NB4 (cell line): Measurements from ENCODE around the gene SLC37A3.
"Not testable (repeated sequence)": the region's sequence is repeated elsewhere in the genome, so short reads cannot be mapped to it uniquely, and the experiment has no call there.

Experiments
- DNase-seq: peaks from one replicate; pipeline ENCODE4 v3.0.0; 2010; ENCODE audit warnings: low read depth
- H3K4me3 ChIP-seq: one replicate; pipeline ENCODE4 v1.5.1; 2011; ENCODE audit warnings: mild to moderate bottlenecking, low read depth, low read length, moderate library complexity
- MYC ChIP-seq: IDR thresholded peaks from 2 replicates; pipeline ENCODE4 v1.6.1; 2011; ENCODE audit warnings: low read depth, low read length
- POLR2A ChIP-seq: IDR thresholded peaks from 2 replicates; pipeline ENCODE4 v1.6.1; 2011; ENCODE audit warnings: mild to moderate bottlenecking; ENCODE audit not compliant: insufficient read length; ENCODE audit errors: extremely low read depth
- TF ChIP-seq, protein P1 (sequence below): IDR thresholded peaks from one replicate; pipeline ENCODE4 v1.5.1; 2012; ENCODE audit warnings: low read depth, low read length
- TF ChIP-seq, protein P2 (sequence below): IDR thresholded peaks from 2 replicates; pipeline ENCODE4 v1.6.1; 2011; ENCODE audit warnings: low read depth, low read length

SLC37A3 gene

DNA sequence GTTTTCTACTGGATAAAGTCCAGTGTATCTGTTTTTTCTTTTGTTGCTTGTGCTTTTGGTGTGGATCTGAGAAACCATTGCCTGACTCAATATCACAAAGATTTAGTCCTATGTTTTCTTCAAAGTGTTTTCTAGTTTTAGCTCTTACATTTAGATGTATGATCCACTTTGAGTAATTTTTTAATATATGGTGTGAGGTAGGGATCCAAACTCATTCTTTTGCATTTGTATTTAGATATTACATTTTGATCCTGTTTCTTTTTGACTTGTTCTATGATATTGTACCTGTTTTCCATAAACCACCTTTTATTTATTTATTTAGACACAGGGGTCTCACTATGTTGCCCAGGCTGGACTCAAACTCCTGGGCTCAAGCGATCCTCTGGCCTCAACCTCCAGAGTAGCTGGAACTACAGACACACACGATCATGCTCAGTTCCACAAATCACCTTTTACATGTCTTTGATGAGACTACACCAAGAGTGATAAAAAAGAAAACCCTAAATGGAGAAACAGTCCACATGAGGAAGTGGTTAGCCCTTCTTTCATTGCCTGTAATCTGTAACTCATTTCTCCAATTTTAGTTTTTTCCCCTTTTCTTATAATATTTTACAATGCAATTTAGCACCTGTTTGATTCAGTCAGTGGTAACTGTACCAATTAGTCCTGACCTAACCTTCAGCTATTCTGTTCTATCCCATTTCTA, 86.0 kb downstream of the SLC37A3 start:
- DNase-seq: no peak
- TF ChIP-seq, protein P1, sequence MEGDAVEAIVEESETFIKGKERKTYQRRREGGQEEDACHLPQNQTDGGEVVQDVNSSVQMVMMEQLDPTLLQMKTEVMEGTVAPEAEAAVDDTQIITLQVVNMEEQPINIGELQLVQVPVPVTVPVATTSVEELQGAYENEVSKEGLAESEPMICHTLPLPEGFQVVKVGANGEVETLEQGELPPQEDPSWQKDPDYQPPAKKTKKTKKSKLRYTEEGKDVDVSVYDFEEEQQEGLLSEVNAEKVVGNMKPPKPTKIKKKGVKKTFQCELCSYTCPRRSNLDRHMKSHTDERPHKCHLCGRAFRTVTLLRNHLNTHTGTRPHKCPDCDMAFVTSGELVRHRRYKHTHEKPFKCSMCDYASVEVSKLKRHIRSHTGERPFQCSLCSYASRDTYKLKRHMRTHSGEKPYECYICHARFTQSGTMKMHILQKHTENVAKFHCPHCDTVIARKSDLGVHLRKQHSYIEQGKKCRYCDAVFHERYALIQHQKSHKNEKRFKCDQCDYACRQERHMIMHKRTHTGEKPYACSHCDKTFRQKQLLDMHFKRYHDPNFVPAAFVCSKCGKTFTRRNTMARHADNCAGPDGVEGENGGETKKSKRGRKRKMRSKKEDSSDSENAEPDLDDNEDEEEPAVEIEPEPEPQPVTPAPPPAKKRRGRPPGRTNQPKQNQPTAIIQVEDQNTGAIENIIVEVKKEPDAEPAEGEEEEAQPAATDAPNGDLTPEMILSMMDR: no peak
- TF ChIP-seq, protein P2, sequence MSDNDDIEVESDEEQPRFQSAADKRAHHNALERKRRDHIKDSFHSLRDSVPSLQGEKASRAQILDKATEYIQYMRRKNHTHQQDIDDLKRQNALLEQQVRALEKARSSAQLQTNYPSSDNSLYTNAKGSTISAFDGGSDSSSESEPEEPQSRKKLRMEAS: no peak
- H3K4me3 ChIP-seq: no peak overlapping the region

DNA sequence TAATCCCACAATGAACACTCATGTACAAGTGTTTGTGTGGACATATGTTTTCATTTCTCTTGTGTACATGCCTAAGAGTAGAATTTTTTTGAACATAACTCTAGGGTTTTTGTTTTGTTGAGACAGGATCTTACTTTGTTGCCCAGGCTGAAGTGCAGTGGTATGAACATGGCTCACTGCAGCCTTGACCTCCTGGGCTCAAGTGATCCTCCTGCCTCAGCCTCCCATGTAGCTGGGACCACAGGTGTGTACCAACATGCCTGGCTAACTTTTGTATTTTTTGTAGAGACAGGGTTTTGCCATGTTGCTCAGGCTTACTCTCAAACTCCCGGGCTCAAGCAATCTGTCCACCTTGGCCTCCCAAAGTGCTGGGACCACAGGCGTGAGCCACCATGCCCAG, 87.2 kb downstream of the SLC37A3 start:
- not testable (repeated sequence) for H3K4me3 ChIP-seq

DNA sequence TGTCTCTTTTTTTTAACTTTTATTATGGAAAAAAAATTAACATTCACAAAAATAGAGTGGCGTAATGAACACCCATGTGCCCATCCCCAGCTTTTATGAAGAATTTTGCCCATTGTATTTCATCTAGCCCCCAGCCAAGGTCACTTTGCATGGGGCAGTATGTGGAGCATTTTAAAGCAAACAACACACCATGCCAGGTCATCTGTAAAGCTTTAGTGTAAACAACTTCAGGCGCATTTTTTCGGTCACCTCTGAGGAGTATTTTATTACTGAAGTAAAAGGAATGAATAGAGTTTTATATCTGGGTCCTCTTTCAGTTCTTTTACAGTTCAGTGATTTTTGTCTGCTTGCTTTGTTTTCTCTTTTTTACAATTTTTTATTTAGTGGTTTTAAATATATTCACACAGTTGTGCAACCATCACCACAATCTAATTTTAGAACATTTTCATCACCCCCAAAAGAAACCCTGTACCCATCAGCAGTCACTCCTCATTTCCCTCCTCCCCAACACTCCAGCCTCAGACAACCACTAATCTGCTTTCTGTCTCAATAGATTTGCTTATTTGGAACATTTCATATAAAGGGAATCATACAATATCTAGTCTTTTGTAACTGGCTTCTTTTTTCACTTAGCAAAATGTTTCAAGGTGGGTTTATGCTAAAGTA, 87.9 kb downstream of the SLC37A3 start:
- no peak for DNase-seq
- H3K4me3 ChIP-seq: no peak overlapping the region
- TF ChIP-seq, protein P1: no peak
- TF ChIP-seq MYC (no peak), POLR2A (no peak)
- TF ChIP-seq, protein P2: no peak

More for the DNA sequence above, 87.2 kb downstream of the SLC37A3 start:
- DNase-seq: not testable (repeated sequence)

DNA sequence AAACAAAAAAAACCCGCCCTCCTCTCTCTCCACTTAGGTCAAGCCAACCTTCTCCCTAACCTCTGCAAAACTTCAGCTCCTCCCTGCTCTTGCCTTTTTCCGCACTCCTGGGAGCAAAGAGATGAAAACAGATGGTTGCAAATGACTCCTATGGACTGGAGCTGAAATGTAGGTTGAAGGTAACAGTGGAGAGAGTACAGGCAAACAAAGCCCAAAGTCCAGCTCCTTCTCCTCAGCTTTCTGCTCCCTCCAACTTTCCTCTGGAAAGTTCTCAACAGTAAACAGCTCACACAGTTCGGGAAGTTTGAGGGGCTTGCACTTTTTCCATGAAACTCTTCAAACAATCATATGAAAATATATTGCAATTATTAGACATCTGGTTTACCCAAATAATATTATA, 90.3 kb downstream of the SLC37A3 start:
- TF ChIP-seq MYC: no peak
- no peak for TF ChIP-seq POLR2A
- TF ChIP-seq, protein P1: no peak
- TF ChIP-seq, protein P2: no peak
- H3K4me3 ChIP-seq: no peak overlapping the region
- no peak for DNase-seq

DNA sequence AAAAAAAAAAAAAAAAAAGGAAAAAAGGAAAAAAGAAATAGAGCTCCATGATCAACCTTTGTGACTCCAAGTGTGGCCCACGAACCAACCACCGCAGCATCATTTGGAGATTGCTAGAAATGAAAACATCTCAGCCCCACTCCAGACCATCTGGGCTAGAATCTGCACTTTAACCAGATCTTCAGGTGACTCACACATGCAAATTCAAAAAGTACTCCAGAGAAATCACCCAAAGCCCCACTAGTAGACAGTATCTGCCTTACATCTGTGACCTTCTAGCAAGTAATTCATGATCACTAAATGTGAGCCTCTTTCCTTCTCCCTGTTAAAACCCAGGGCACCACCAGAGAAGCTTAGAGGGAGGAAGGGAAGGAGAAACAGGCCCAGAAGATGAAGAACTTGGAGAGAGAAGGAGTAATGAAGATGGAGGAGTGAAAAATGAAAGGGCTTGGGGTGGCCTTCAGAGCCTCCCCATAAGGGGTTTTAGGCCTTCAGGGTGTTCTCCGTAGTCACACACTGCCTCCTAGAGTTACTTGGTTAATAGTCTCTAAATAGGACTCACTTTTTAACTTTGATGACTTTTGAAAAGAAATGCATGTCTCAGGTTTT, 94.0 kb downstream of the SLC37A3 start:
- DNase-seq: peak; percentile 81
- H3K4me3 ChIP-seq: no peak overlapping the region
- TF ChIP-seq POLR2A (no peak), MYC (no peak)
- TF ChIP-seq, protein P1: peak; percentile 46
- TF ChIP-seq, protein P2: no peak

DNA sequence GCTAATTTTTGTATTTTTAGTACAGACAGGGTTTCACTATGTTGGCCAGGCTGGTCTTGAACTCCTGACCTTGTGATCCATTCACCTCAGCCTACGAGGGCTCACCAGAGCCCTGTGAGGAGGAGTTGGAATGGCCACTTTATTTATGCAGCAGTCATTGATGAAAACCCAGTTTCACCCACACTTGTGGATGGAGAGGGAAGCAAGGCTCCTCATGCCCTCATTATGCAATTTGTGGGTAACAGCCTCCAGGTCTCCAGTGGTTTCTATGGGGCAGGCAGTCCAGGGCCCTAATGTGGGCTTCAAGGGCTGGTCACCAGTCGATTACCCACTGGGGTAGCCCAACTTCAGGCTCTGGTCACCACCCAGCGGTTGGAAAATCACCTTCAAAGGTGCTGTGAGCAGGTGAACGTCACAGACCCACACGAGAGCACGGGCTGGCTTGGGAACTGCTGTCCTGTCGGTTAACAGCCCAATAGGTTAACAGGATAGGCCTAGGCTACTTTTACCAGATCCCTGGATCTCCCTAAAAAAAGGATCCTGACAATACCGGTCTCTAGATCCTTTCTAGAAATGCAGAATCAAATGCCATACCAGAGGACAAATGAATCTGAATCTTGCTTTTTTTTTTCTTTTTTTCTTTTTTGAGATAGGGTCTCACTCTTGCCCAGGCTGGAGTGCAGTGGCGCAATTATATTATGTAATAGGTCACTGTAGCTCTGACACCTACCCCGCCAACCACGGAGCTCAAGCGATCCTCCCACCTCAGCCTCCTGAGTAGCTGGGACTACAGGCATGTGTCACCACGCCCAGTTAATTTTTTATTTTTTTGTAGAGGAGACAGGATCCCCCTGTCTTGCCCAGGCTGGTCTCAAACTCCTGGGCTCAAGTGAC, 97.8 kb downstream of the SLC37A3 start:
- peak; percentile 85 for DNase-seq
- TF ChIP-seq POLR2A (no peak), MYC (no peak)
- TF ChIP-seq, protein P2: no peak
- TF ChIP-seq, protein P1: no peak

More for the DNA sequence above, 97.8 kb downstream of the SLC37A3 start:
- peak overlapping the region; percentile 7 for H3K4me3 ChIP-seq
